ENCODE results near the gene CELF5.
A peak's percentile ranks its signal among the peaks of the same experiment; 100 is the strongest.
"Not testable (repeated sequence)": the region's sequence is repeated elsewhere in the genome, so short reads cannot be mapped to it uniquely, and the experiment has no call there.

The CELF5 gene

DNA sequence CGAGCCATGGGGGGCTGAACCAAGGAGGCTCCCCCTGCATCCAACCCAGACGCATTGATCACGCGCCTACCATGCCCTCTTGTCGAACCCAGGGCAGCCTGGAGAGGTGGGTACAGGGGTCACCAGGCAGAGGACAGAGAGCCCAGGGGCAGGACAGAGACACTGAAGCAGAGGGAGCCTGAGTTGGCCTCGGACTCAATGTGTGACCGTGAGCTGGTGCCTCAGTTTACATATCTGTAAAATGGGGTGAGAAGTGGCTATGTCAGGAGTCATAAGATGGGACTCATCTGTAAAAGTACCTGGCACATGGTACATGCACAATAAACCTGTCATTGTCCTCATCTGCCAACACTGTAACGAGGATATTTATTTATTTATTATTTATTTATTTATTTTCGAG, 117.8 kb downstream of the CELF5 start:
- no peak for DNase-seq

DNA sequence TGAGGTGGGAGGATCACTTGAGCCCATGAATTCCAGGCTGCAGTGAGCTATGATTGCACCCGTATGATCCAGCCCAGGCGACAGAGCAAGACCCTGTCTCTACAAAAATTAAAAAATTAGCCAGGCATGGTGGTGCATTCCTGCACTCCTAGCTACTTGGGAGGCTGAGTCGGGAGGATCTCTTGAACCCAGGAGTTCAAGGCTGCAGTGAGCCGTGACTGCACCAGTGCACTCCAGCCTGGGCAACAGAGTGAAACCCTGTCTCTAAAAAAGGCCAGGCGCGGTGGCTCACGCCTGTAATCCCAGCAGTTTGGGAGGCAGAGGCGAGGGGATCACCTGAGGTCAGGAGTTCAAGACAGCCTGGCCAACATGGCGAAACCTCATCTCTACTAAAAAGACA, 118.5 kb downstream of the CELF5 start:
- DNase-seq: not testable (repeated sequence)

- DNase-seq: peak in 52 of 56 donors; percentile 20 to 85 (median 69)
Observed at GRCh38 chr19:3343619-3344502, 119.4 kb downstream of the CELF5 start.

GRCh38 chr19:3344608-3345598, 120.4 kb downstream of the CELF5 start:
- DNase-seq: no peak

- DNase-seq: no peak
Observed at GRCh38 chr19:3345850-3346460, 121.5 kb downstream of the CELF5 start.
